Activated T-cell treated with anti-CD3 and anti-CD28 coated beads for 24 hours (primary cell): ENCODE results near the gene MYORG.

Experiments used
- DNase-seq: peaks from one replicate; pipeline ENCODE4 v3.0.0-alpha.2; 2020; ENCODE audit warnings: low read depth

Gene MYORG

GRCh38 chr9:34376596-34377403 lies at the start of gene MYORG:
TSS of gene MYORG (minus strand) at chr9:34376898. CDS start at chr9:34372943, 3,955 bp downstream.
- peak; percentile 95 for DNase-seq

DNA sequence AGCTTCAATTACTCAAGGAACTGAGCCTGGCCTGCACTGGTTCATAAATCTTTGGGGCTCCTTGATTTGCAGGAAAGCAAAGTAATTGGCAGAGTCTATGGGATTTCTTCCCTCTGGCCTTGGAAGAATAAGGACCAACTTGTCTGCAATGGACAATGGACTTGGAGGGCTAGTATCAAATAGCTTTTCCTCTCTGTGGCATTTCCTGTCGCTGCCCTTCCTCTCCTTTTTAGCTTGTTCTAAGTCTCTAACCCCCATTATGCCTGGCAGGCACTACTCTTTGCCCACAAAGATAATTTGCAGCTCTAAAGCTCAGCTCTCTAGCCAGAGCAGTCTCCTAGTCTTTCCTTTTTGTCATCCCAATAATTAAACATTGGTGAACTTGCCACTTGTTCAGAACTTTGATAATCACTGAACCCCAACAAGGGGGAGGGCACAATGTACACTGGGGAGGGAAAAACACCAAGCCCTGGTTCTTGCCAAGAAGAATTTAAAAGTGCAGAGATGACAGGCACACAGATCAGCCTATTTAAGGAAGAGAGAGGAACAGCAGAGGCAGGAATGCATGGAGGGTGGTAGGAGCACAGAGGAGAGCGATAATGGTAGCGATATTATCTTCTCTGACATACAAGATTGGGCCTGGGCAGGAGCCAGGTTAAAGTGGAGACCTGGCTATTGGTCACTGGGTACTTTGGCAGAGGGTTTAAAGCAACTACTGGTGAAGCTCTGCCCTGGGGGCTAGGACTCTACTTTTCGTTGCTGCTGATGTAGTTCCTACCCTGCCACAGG lies 43.2 kb upstream of the MYORG start:
- DNase-seq = no peak

GRCh38 chr9:34417734-34418133 lies 41.0 kb upstream of the MYORG start:
- no peak for DNase-seq

GRCh38 chr9:34413231-34413852 lies 36.6 kb upstream of the MYORG start:
- DNase-seq = no peak

- no peak for DNase-seq
These were observed 35.6 kb upstream of the MYORG start for GRCh38 chr9:34412336-34412735.

GRCh38 chr9:34409154-34409553 lies 32.5 kb upstream of the MYORG start:
- no peak for DNase-seq

DNA sequence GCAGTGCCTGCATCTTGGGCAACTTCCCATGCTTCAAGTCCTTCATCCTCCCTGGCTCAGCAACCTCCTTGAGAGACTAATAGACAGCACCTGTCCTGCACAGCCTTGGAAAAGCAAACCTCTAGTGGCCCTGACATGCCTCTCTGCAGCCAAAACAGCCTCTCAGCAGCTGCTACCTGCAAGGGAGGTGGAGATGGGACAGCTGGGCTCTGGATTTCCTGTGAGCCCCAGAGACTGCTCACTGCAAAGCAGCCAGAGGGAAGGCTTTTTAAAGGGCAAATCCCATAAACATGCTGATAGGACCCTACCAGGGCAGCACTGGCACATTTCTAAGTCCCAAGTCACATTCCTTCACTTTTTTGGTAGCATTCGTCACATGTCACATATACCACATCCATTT lies 31.5 kb upstream of the MYORG start:
- no peak for DNase-seq

DNA sequence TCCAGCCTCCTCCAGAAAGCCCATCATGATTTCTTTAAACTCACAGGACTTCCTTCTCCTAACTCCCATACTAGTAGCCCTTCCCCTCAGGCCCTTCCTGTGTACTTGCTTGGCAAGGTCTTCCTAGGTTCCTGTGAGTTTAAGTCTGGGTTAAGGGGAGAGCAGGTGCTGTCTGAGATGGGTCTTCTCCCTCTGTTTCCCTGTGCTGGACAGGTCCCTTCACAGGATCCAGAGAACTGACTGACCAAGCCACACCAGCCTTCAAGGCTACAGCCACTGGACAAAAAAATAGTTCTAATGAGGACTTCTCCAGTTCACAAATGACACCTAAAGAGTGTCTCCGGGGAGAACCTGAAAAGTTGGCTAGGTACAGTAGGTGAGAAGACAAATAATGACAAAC lies 29.5 kb upstream of the MYORG start:
- DNase-seq = no peak

- no peak for DNase-seq
These were observed 29.0 kb upstream of the MYORG start for GRCh38 chr9:34405719-34406118.

DNA sequence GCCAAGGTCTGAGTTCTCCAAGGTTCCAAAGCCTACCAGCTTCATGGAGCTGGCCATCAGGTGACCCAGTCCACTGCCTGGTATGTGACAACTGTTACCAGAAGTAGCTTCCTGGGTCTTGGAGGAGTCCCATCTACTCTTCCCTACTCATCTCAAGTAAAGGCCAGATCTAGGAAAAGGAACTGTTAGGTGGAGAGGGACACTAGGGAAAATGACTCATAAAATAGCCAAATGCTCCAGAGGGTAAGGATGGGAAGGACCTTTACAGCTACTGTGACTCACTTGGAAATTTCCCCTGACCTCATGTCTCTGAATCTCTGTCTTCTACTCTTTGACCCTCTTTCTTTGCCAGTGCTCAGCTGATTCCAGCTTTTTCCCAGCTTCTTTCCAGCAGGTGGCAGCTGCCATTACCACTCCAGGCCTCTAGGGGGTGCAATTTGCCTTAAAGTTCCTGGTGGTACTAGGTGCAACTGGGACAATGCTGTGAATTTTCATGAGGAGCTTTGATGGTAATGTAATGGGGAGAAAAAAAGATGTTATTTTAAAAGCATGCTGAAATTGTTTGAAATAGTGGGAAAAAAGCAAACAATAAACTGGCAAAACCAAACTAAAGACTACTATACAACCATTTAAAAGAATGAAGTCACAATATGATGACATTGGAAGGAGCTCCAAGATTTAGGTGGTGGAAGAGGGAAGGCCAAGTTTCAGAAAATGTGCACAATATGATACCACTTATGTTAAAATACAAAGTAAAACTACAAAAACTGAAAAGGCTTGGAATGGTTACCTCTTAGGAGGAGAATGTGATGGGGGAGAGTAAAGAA lies 27.1 kb upstream of the MYORG start:
- peak; percentile 34 for DNase-seq

DNA sequence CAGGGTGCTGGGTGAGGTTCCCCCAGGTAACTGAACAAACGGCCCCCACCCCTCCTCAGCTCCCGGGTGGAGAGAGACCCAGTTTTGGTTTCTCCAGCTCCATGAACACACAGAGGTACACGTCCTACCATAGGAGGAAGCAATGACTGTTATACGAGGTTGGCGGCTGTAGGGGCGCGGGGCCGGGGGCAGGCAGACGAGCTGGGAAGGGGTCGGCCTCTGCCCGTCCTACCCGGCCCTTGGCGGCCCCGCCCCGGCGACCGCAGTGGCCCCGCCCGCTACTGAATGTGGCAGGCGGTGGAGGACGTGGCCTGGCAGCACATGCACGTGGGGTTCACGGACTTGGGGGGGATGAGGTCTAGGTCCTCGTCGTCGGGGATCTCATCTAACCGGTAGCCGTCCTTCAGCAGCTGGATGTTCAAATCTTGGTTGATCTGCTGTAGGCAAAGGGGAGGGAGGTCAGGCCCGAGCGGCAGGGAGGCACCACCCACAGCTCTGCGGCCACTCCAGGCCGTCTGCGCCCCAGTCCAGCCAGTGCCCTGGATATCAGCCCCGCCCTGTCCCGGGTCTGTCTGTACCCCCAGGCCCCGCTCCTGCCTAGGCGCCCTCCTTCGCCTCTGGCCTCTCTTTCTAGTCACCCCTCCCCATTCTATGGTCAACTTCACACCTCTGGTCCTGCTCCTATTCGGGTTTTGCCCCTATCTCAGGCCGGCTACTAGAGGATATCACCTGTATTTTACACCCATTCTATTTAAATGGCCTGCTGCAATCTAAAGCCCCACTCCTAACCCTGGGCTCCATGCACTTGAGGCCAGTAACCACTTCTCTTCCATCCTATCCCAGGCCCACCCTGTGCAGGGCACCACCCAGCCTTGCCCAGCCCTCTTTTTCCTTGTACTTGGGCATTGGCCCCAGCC lies 24.2 kb upstream of the MYORG start:
- DNase-seq = no peak

DNA sequence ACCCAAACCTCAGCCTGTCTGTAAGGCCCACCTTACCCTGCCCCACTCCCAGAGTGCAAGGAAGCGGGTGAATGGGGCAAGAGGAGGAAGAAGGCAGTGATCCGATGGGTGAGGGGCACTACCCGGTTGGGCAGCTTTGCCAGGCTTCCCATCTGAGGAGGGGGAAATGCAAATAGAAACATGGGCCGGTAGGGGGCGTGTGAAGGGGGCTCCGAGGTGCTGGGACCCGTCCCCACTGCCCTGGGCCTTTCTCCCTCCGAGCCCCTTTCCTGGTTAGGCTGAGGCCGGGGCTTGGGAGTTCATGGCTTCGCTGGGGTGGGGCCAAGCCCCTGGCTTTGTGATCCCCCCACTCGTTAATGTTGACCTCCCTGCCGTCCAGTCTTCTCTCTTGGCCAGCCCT lies 23.6 kb upstream of the MYORG start:
- no peak for DNase-seq

- no peak for DNase-seq
These were observed 23.0 kb upstream of the MYORG start for GRCh38 chr9:34399729-34400128.

DNA sequence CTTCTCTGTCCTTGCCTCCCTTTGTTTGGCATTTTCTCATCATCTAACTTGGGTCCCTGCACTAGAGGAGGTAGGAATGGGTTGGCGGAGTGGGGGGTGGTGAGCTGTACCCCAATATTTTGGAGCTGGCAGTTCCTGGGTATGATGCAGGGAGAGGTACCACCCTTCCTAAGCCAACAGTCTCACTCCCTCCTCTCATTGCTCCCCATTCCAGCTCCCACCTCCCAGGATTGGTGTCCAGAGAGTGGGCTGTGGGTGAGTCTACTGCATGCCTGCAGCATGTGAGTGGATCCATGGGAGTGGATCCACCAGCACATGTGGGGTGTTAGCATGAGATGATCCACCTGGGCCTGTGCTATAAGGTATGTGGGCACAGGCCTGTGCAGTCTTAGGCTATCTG lies 22.2 kb upstream of the MYORG start:
- DNase-seq = no peak

DNA sequence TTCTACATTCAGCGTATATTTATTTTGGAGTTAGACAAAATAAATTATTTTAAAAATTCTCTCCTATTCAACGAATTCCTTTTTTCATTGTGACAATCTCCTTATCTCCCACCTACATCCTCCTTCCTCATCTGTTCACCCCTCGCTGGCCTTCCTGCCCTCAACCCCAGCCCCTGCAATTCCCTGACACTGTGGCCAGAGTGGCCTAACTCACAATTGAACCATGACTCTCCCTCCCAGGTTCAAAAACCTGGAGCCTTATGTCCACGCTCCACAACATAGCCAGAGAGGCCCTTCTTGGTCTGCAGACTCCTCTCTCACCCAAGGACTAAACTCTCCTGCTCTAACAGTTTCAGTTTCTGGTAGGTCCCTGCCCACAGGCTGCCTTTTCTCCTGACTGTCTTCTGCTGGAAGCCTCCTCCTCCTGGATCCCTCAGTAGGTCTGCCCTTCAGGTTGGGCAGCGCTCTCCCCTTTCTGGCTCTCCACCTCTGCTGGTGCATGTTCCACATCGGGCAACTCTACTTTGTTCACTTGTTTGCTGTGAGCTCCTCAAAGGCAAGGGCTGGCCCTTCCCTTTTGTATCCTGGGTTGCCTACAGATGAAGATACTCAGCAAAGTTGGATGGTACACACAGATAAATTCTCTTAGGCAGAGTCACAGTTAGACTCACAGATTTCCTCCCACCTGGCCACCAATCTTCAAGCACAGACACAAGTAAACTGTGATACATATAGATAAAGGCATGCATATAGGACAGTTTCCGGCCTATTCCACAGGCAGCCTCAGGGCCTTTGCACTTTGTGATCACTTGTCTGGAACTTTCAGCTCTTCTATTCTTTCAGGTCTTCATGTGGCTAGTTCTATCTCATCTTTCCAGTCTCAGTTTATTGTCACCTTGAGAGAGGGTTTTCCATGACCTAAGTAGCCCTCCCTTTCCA lies 19.8 kb upstream of the MYORG start:
- DNase-seq = no peak

GRCh38 chr9:34392511-34392910 lies 15.8 kb upstream of the MYORG start:
- DNase-seq = no peak

DNA sequence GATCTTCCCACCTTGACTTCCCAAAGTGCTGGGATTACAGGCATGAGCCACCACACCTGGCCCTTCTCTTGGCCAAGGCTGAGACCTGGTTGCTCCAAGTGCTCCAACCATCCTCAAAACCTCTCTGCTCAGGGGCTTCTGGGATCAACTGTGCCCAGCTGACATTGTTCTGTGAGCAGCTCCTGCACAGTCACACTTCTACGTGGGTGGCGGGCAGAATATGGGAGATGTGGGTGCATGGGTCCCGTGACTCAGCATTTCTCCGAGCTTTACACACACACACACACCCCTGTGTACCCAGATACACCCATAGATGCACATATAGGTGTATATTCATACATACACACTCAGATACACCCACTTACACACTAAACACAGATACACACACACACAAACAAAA lies 10.5 kb upstream of the MYORG start:
- no peak for DNase-seq

- DNase-seq = no peak
These were observed 10.0 kb upstream of the MYORG start for GRCh38 chr9:34386656-34387055.

DNA sequence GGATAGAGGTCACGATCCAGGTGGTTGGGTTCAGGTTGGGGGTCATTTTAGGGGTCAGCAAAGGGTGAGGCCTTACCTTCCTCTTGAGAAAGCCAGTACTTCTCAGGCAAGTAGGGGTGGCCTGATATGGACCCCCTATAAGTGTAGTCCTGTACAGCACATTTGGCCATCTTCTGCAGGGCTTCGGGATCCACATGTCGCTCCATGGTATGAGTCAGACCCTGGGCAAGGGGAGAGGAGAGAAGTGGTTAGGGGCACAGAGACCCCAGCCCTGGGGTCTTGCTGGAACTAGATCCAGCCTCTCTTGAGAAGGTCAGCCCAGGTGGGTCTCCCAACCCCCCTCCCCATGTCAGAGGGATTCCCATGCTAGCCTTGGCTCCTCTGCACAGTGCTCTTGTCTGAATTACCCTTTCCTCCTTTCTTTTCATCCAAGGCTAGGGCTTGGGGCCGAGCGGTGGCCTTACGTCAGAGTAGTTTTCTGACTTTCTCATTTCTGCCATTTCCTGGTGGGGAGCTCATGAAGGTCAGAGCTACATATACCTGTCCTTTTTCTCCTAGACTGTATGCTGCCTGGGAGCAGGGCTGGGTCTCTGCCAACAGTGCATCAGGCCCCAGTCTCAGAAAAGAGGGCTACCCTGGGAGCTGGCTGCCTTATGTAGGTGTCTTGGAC lies 9.0 kb upstream of the MYORG start:
- DNase-seq = no peak
